ENCODE data around the gene PTP4A2. TPM values are rescaled to one million over a fixed set of nuclear protein-coding genes. Genes with fewer than 3 reads are reported as not detected.
A peak's percentile ranks its signal among the peaks of the same experiment; 100 is the strongest.

The PTP4A2 gene
- total and polyA plus RNA-seq, 2 of the 13 experiments (the other 11 are each of a cell fraction or from before 2014, with no cell fraction given): 173 to 225 TPM

- TF ChIP-seq ZBTB40 (IDR thresholded peaks at IDR 0.05): no peak
- TF ChIP-seq ZBTB40 (CRISPR knock-in tag; IDR thresholded peaks at IDR 0.05): peak; percentile 96
- no peak for TF ChIP-seq EZH2 (conservative IDR thresholded peaks at IDR 0.05; ENCODE audit: low read depth, low read length)
- TF ChIP-seq ZNF572 (CRISPR knock-in tag; IDR thresholded peaks at IDR 0.05): 0 out of 2 replicates have a peak, but pooled peaks have one; percentile 63
- TF ChIP-seq PLSCR1 (CRISPR knock-in tag; IDR thresholded peaks at IDR 0.05; ENCODE audit: borderline replicate concordance): no peak; the same call in 1 of the 2 replicates
- TF ChIP-seq ERF (CRISPR knock-in tag; IDR thresholded peaks at IDR 0.05): peak; percentile 99
- TF ChIP-seq FOXK1 (CRISPR knock-in tag; IDR thresholded peaks at IDR 0.05; ENCODE audit: borderline replicate concordance, low read depth): peak; percentile 76; the same call in 1 of the 2 replicates
- peak; percentile 39; the same call in 1 of the 2 replicates for TF ChIP-seq ARID3A (IDR thresholded peaks at IDR 0.05; ENCODE audit: low read depth, low read length)
- TF ChIP-seq ZNF720 (CRISPR knock-in tag; IDR thresholded peaks at IDR 0.05): peak; percentile 87; the same call in 1 of the 2 replicates
- TF ChIP-seq MXD4 (CRISPR knock-in tag; IDR thresholded peaks at IDR 0.05): peak; percentile 96
- peak; percentile 93; the same call in 1 of the 2 replicates for TF ChIP-seq ZNF235 (CRISPR knock-in tag; IDR thresholded peaks at IDR 0.05; ENCODE audit: borderline replicate concordance)
- peak; percentile 63 for TF ChIP-seq GABPA (IDR thresholded peaks at IDR 0.05; ENCODE audit: low read depth, low read length)
- no peak for TF ChIP-seq GABPA (CRISPR knock-in tag; IDR thresholded peaks at IDR 0.05; ENCODE audit: low read depth)
- TF ChIP-seq ZBTB42 (CRISPR knock-in tag; IDR thresholded peaks at IDR 0.05): no peak
- peak; percentile 90; the same call in 1 of the 2 replicates for TF ChIP-seq ZNF275 (CRISPR knock-in tag; IDR thresholded peaks at IDR 0.05; ENCODE audit: borderline replicate concordance)
Observed at GRCh38 chr1:31938184-31938975, at the start of gene PTP4A2 (continued).

Measured in HepG2 (cell line).